Hepatocyte (in vitro differentiated cells): ENCODE measurements around the gene CDK19. TPM values are rescaled to one million over a fixed set of nuclear protein-coding genes. Genes with fewer than 3 reads are reported as not detected.
"Not testable (repeated sequence)": the region's sequence is repeated elsewhere in the genome, so short reads cannot be mapped to it uniquely, and the experiment has no call there.

ENCODE experiments used
- DNase-seq: peaks from one replicate; pipeline ENCODE4 v3.0.0-alpha.2; 2016; ENCODE audit warnings: low spot score
- H2AFZ ChIP-seq: fragments of 200-600 bp; sonication (generic); 2 replicates; pipeline ENCODE4 v1.6.0; 2016; ENCODE audit warnings: antibody characterized with exemption, mild to moderate bottlenecking
- H3K27ac ChIP-seq: fragments of 200-600 bp; sonication (generic); 2 replicates; pipeline ENCODE4 v1.5.1; 2016; ENCODE audit warnings: mild to moderate bottlenecking
- H3K27me3 ChIP-seq: fragments of 200-600 bp; sonication (generic); 2 replicates; pipeline ENCODE4 v1.6.1; 2016
- H3K36me3 ChIP-seq: fragments of 200-600 bp; sonication (generic); replicated peaks from 2 replicates; pipeline ENCODE4 v1.5.1; 2016; ENCODE audit warnings: low read depth; ENCODE audit not compliant: insufficient read depth
- H3K4me1 ChIP-seq: fragments of 200-600 bp; sonication (generic); 2 replicates; pipeline ENCODE4 v1.5.1; 2016; ENCODE audit warnings: mild to moderate bottlenecking, moderate library complexity; ENCODE audit not compliant: insufficient read depth
- H3K4me2 ChIP-seq: fragments of 200-600 bp; sonication (generic); 2 replicates; pipeline ENCODE4 v1.6.0; 2016
- H3K4me3 ChIP-seq: fragments of 200-600 bp; sonication (generic); 2 replicates; pipeline ENCODE4 v1.5.1; 2016; ENCODE audit warnings: mild to moderate bottlenecking
- H3K79me2 ChIP-seq: fragments of 200-600 bp; sonication (generic); 2 replicates; pipeline ENCODE4 v1.6.0; 2017; ENCODE audit warnings: mild to moderate bottlenecking
- H3K9me2 ChIP-seq: fragments of 200-600 bp; sonication (generic); replicated peaks from 2 replicates; pipeline ENCODE4 v1.6.0; 2017; ENCODE audit warnings: mild to moderate bottlenecking; ENCODE audit not compliant: insufficient read depth
- H3K9me3 ChIP-seq: fragments of 200-600 bp; sonication (generic); 2 replicates; pipeline ENCODE4 v1.5.1; 2016; ENCODE audit warnings: low read depth, mild to moderate bottlenecking
- H4K20me1 ChIP-seq: fragments of 200-600 bp; sonication (generic); 2 replicates; pipeline ENCODE4 v1.6.0; 2016; ENCODE audit warnings: mild to moderate bottlenecking; ENCODE audit not compliant: insufficient read depth, poor library complexity, severe bottlenecking
- EZH2 ChIP-seq: fragments of 200-600 bp; sonication (generic); IDR thresholded peaks from 2 replicates; pipeline ENCODE4 v1.6.1; 2016; ENCODE audit warnings: antibody characterized with exemption, mild to moderate bottlenecking, borderline replicate concordance
- EZH2phosphoT487 ChIP-seq: fragments of 200-600 bp; sonication (generic); IDR thresholded peaks from one replicate; pipeline ENCODE4 v1.6.1; 2018; ENCODE audit warnings: antibody characterized with exemption, mild to moderate bottlenecking, low read depth, moderate library complexity; ENCODE audit not compliant: unreplicated experiment, severe bottlenecking
- WGBS: methylation state at CpG from one replicate; pipeline ENCODE4 v1.1.6; 2016; ENCODE audit warnings: low lambda C conversion rate; ENCODE audit errors: missing lambda C conversion rate; 5-methylcytosine and 5-hydroxymethylcytosine counted together
- polyA plus RNA-seq: library from polyadenylated mRNA; unstranded; fragments of >200 nt; fragmentation: Nextera tagmentation; extraction: Ambion mirVana; gene quantifications from 2 replicates; pipeline ENCODE4 v1.2.1, GENCODE V29; 2016
- total RNA-seq: library from RNA; depleted of rRNA; stranded (reverse); fragments of >200 nt; gene quantifications from 2 replicates; pipeline ENCODE4 v1.2.3, GENCODE V29; 2014
- TF ChIP-seq, protein P1 (sequence below): fragments of 200-600 bp; sonication (generic); IDR thresholded peaks from 2 replicates; pipeline ENCODE4 v1.5.1; 2016; ENCODE audit warnings: antibody characterized with exemption, mild to moderate bottlenecking; ENCODE audit not compliant: poor library complexity

The CDK19 gene
- total and polyA plus RNA-seq, 2 experiments from 2014 or later = 7.3 to 18.6 TPM

DNA sequence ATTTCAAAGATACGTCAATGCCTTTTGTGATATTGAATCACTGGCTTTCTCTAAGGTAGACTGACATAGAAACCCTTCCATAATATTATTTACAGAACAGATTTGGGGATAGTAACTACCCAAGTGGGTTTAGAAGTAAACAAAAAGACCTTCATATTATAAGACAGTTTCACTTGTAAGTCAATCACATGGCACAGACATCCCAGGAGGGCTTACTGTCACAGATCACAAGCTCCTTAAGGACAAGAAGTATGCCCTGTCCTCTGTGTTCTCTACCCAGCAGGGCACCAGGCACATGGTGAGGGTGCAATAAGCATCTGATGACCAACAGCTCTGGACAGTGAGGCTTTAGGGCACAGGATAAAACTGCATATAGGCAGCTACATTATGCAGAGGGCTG is 203.0 kb downstream of the CDK19 start:
- Histone ChIP-seq H3K27ac (no peak overlapping the region), H3K4me2 (no peak overlapping the region), H2AFZ (no peak overlapping the region), H3K79me2 (no peaks in the 10 kb centered on the region), H3K27me3 (no peaks in the 10 kb centered on the region), H3K9me3 (no peaks in the 10 kb centered on the region), H3K9me2 (no peaks in the 10 kb centered on the region), H3K36me3 (no peaks in the 10 kb centered on the region), H3K4me1 (no peaks in the 10 kb centered on the region), H3K4me3 (no peak overlapping the region), H4K20me1 (no peaks in the 10 kb centered on the region)
- WGBS = 97% methylated on average over 1 of the region's 1 CpG
- TF ChIP-seq EZH2 = no peak
- no peak for TF ChIP-seq EZH2phosphoT487
- TF ChIP-seq, protein P1, sequence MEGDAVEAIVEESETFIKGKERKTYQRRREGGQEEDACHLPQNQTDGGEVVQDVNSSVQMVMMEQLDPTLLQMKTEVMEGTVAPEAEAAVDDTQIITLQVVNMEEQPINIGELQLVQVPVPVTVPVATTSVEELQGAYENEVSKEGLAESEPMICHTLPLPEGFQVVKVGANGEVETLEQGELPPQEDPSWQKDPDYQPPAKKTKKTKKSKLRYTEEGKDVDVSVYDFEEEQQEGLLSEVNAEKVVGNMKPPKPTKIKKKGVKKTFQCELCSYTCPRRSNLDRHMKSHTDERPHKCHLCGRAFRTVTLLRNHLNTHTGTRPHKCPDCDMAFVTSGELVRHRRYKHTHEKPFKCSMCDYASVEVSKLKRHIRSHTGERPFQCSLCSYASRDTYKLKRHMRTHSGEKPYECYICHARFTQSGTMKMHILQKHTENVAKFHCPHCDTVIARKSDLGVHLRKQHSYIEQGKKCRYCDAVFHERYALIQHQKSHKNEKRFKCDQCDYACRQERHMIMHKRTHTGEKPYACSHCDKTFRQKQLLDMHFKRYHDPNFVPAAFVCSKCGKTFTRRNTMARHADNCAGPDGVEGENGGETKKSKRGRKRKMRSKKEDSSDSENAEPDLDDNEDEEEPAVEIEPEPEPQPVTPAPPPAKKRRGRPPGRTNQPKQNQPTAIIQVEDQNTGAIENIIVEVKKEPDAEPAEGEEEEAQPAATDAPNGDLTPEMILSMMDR = no peak
- no peak for DNase-seq

DNA sequence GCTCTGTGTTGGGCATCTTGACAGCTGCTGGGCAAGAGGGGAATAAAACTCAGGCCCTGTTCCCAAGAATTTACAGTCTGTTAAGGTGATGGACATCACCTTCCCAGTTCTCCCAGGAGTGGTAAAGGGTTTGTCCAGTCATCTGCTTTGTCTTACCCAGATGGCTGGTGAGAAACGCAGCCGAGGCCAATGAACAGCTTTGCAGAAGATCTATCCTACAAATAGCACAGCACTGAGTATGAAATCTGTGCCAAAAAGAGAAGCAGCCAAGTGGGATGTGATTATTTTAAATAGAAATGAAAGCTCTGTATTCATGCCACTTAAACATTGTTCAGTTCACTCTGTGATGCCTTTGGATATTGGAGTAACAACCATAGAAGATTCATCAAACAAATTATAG is 206.2 kb downstream of the CDK19 start:
- H2AFZ ChIP-seq = no peak overlapping the region
- H3K9me2 ChIP-seq = no peaks in the 10 kb centered on the region
- H3K4me1 ChIP-seq = no peaks in the 10 kb centered on the region
- no peak overlapping the region for H3K27ac ChIP-seq
- H3K27me3 ChIP-seq = no peaks in the 10 kb centered on the region
- H3K4me3 ChIP-seq = no peak overlapping the region
- TF ChIP-seq EZH2phosphoT487 = no peak
- H3K79me2 ChIP-seq = no peaks in the 10 kb centered on the region
- no peaks in the 10 kb centered on the region for H4K20me1 ChIP-seq
- no peaks in the 10 kb centered on the region for H3K9me3 ChIP-seq
- WGBS = 100% methylated on average over 2 of the region's 2 CpGs
- no peaks in the 10 kb centered on the region for H3K36me3 ChIP-seq
- no peak for DNase-seq
- H3K4me2 ChIP-seq = no peak overlapping the region

DNA sequence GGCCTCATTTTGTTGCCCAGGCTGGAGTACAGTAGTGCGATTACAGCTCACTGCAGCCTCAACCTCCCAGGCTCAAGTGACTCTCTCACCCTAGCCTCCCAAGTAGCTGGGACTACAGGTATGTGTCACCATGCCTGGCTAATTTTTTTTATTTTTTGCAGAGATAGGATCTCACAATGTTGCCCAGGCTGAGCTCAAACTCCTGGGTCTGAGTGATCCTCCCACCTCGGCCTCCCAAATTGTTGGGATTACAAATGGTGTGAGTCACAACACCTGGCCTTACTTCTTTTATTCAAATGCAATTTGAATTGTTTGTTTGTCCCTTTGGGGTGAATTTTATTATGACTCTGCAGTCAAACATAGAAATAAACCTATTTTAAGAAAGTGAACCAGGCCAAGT is 207.1 kb downstream of the CDK19 start:
- H3K36me3 ChIP-seq = no peaks in the 10 kb centered on the region
- H3K9me3 ChIP-seq = no peaks in the 10 kb centered on the region
- no peaks in the 10 kb centered on the region for H3K4me1 ChIP-seq
- no peak for DNase-seq
- H3K9me2 ChIP-seq = no peaks in the 10 kb centered on the region
- H3K27me3 ChIP-seq = no peaks in the 10 kb centered on the region
- no peaks in the 10 kb centered on the region for H4K20me1 ChIP-seq
- no peak overlapping the region for H3K4me2 ChIP-seq
- no peak overlapping the region for H3K27ac ChIP-seq
- TF ChIP-seq, protein P1 = no peak
- no peak for TF ChIP-seq EZH2phosphoT487
- TF ChIP-seq EZH2 = no peak
- H2AFZ ChIP-seq = no peak overlapping the region
- no peaks in the 10 kb centered on the region for H3K79me2 ChIP-seq
- no peak overlapping the region for H3K4me3 ChIP-seq
- WGBS = 98% methylated on average over 2 of the region's 2 CpGs

DNA sequence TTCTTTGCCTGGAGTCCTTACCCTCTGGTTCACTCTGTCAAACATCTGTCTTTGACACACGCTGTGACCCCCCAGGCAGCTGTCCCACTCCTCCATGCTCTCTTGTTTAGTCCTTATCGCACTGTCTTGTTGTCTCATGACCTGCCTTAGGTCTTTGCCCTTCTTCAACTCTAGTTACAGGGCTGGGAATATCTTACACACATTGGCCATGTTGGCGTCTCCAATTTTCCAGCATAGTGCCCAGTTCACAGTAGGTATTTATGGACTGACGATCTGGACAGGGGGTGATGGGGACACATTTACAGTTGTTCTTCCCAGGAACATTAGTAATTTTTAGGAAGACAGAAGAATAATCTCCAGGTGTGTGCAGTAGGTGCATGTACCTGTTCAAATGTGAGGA is 209.1 kb downstream of the CDK19 start:
- no peaks in the 10 kb centered on the region for H3K27me3 ChIP-seq
- no peak overlapping the region for H3K4me3 ChIP-seq
- H3K79me2 ChIP-seq = no peaks in the 10 kb centered on the region
- TF ChIP-seq EZH2 (no peak), EZH2phosphoT487 (no peak)
- TF ChIP-seq, protein P1 = no peak
- H3K9me2 ChIP-seq = no peaks in the 10 kb centered on the region
- DNase-seq = no peak
- no peaks in the 10 kb centered on the region for H3K9me3 ChIP-seq
- no peak overlapping the region for H2AFZ ChIP-seq
- H3K4me2 ChIP-seq = no peak overlapping the region
- H4K20me1 ChIP-seq = no peaks in the 10 kb centered on the region
- H3K4me1 ChIP-seq = no peaks in the 10 kb centered on the region
- 98% methylated on average over 4 of the region's 4 CpGs for WGBS
- no peak overlapping the region for H3K27ac ChIP-seq
- H3K36me3 ChIP-seq = no peaks in the 10 kb centered on the region

DNA sequence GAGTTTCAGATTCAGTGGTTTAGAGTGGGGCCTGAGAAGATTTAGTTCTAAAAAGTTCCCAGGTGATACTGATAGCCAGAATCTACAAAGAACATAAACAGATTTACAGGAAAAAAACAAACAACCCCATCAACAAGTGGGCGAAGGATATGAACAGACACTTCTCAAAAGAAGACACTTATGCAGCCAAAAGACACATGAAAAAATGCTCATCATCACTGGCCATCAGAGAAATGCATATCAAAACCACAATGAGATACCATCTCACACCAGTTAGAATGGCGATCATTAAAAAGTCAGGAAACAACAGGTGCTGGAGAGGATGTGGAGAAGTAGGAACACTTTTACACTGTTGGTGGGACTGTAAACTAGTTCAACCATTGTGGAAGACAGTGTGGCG is 214.6 kb downstream of the CDK19 start:
- not testable (repeated sequence) for H3K4me1 ChIP-seq, H3K27ac ChIP-seq, H3K79me2 ChIP-seq, H3K27me3 ChIP-seq, H4K20me1 ChIP-seq, H3K4me3 ChIP-seq, H3K9me2 ChIP-seq, H3K4me2 ChIP-seq, DNase-seq, H2AFZ ChIP-seq, H3K36me3 ChIP-seq, H3K9me3 ChIP-seq
- 95% methylated on average over 3 of the region's 3 CpGs for WGBS
